GM12891 (cell line): ENCODE data around the gene PDZD2.

Experiments used
- PAX5 ChIP-seq: IDR thresholded peaks from 2 replicates; pipeline ENCODE4 v1.6.1; 2011; ENCODE audit warnings: low read length, moderate library complexity, mild to moderate bottlenecking; ENCODE audit not compliant: insufficient read depth, severe bottlenecking
- POLR2A ChIP-seq: IDR thresholded peaks from 2 replicates; pipeline ENCODE4 v1.6.1; 2011; ENCODE audit warnings: low read depth, low read length, control low read depth
- POLR2AphosphoS5 ChIP-seq: IDR thresholded peaks from 2 replicates; pipeline ENCODE4 v1.6.1; 2011; ENCODE audit warnings: low read depth, low read length, control low read depth
- POU2F2 ChIP-seq: IDR thresholded peaks from 2 replicates; pipeline ENCODE4 v1.6.1; 2011; ENCODE audit warnings: low read depth, mild to moderate bottlenecking, control low read depth, low read length, moderate library complexity
- SPI1 ChIP-seq: IDR thresholded peaks from 2 replicates; pipeline ENCODE4 v1.6.1; 2011; ENCODE audit warnings: low read depth, low read length, control low read depth
- TAF1 ChIP-seq: IDR thresholded peaks from 2 replicates; pipeline ENCODE4 v1.6.1; 2011; ENCODE audit warnings: low read depth, low read length, control low read depth

GRCh38 chr5:31982027-31982426 lies 343.1 kb downstream of the PDZD2 start:
- TF ChIP-seq POLR2AphosphoS5 (no peak), TAF1 (no peak), POLR2A (no peak), SPI1 (no peak), PAX5 (no peak), POU2F2 (no peak)
